Thymus (tissue), 11 donors: ENCODE data around the gene GNAI2. TPM values are rescaled to one million over a fixed set of nuclear protein-coding genes. Genes with fewer than 3 reads are reported as not detected.
"Not testable (repeated sequence)": the region's sequence is repeated elsewhere in the genome, so short reads cannot be mapped to it uniquely, and the experiment has no call there.

Experiments used
- DNase-seq, 9 donors: peaks; one replicate each; pipeline ENCODE4 v3.0.0-alpha.2; 2013; ENCODE audit warnings: low spot score in 9 of 9, low read depth in 6 of 9, missing footprints in 1 of 9
- H3K27ac ChIP-seq, 2 donors: one replicate each; pipeline ENCODE4 v1.5.1; 2013; ENCODE audit warnings: control low read depth in 1 of 2, low read depth in 1 of 2, low read length in 1 of 2, mild to moderate bottlenecking in 1 of 2, moderate library complexity in 1 of 2
- H3K27me3 ChIP-seq, 2 donors: one replicate each; pipeline ENCODE4 v1.5.1; 2013; ENCODE audit warnings: low read length in 1 of 2; ENCODE audit not compliant: control insufficient read depth in 2 of 2, insufficient read depth in 1 of 2
- H3K36me3 ChIP-seq, 2 donors: one replicate each; pipeline ENCODE4 v1.5.1; 2013; ENCODE audit warnings: low read length in 1 of 2, mild to moderate bottlenecking in 1 of 2, moderate library complexity in 1 of 2; ENCODE audit not compliant: control insufficient read depth in 2 of 2, insufficient read depth in 2 of 2
- H3K4me1 ChIP-seq, 2 donors: one replicate each; pipeline ENCODE4 v1.5.1; 2013; ENCODE audit warnings: low read length in 2 of 2; ENCODE audit not compliant: control insufficient read depth in 2 of 2, insufficient read depth in 2 of 2
- H3K4me3 ChIP-seq, 2 donors: one replicate each; pipeline ENCODE4 v1.5.1; 2013; ENCODE audit warnings: low read length in 2 of 2, control low read depth in 1 of 2, mild to moderate bottlenecking in 1 of 2
- H3K9me3 ChIP-seq, 2 donors: one replicate each; pipeline ENCODE4 v1.5.1; 2013; ENCODE audit warnings: low read length in 1 of 2, mild to moderate bottlenecking in 1 of 2; ENCODE audit not compliant: control insufficient read depth in 2 of 2, insufficient read depth in 1 of 2
- WGBS: extraction: QIAGEN DNeasy Blood & Tissue Kit; methylation state at CpG from one replicate; pipeline ENCODE4 v1.1.7; 2013; 5-methylcytosine and 5-hydroxymethylcytosine counted together
- polyA plus RNA-seq: library from polyadenylated mRNA; stranded (reverse); fragments of 200-250 nt; gene quantifications from one replicate; pipeline ENCODE4 v1.2.3, GENCODE V29; 2013
- total RNA-seq: library from RNA; stranded (reverse); fragments of 120-200 nt; gene quantifications from one replicate; pipeline ENCODE4 v1.2.4, GENCODE V29; 2013
- donor health status: healthy.

GNAI2 gene
- total and polyA plus RNA-seq, 2 donors = 177 to 187 TPM

DNA sequence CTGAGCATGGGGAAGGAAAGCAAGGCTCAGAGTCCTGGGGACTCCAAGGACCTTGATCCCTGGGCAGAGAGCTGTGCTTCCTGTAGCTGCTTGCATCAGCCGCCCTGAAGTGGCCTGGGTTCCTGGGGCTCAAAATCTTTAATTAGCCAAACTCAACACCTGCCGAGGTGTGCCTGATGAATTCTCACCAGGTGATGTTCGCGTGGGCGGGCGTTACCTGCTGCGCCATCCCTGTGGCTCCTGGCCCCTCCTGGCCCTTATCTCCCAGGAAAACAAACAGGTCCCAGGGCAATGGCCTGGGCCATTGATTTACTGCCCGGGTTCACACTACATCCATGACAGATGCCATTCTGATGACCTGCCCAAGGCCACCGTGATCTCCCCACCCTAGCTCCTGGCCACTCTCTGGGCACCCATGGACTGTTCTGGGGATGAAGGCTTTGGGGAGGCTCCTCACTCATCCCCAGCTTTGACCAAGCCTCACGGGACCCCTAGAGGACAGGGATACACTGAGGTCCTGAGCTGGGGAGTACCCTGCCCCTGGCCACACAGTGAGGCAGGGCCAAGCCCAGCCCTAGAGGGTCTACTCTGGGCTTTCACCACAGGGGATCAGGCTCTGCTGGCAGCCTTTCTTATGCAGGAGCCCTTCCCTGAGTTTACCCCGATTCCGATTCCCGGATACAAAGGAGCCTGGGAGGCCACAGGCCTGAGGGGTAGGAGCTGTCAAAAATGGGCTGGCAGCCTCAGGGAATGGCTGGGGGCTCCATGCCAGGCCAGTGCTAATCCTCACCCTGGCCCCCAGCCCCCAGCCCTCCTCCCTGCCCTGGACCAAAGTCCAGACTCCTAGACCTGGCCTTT lies 25.3 kb upstream of the GNAI2 start:
- peaks cover 2 to 5% of the 10 kb centered on the region in 2 donors for H3K4me1 ChIP-seq
- peaks cover under 1 to 2% of the 10 kb centered on the region in 2 donors for H3K9me3 ChIP-seq
- H3K4me3 ChIP-seq = no peak overlapping the region
- H3K36me3 ChIP-seq = no peaks in the 10 kb centered on the region
- WGBS = 95% methylated on average over 13 of the region's 13 CpGs
- H3K27ac ChIP-seq = no peak overlapping the region
- DNase-seq = no peak
- H3K27me3 ChIP-seq = peaks cover 18 to 33% of the 10 kb centered on the region in 2 donors

DNA sequence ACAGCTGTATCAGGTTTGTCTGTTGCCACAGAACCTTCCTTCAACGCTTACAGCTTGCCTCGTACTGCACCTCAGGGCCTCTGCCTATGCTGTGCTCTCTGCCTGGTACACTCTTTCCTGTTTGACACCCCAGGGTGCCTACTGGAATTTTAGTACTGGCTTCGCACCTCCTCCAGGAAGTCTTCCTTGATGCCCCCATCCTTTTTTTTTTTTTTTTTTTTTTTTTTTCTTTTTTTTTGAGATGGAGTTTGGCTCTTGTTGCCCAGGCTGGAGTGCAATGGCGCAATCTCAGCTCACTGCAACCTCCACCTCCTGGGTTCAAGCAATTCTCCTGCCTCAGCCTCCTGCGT lies 24.7 kb upstream of the GNAI2 start:
- 96% methylated on average over 5 of the region's 5 CpGs for WGBS
- H3K27ac ChIP-seq = not testable (repeated sequence)

DNA sequence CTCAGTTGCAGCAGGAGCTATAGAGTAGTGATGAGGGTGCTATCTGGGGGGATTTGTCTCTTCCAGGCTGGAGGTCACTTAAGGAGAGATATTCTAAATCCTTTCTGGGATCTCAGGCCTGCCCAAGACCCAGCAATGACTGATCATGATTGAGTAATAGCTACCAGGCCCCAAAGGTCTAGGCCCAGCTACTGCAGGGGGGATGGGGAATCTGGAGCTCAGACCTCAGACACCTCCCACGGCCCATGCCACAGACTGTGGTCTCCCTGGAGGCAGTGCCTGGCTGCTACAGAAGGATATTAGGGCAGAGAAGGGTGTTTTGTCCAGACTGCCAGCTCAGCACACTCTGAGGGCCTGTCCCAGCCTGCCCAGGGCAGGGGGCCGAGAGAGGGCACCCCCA lies 24.1 kb upstream of the GNAI2 start:
- Histone ChIP-seq H3K9me3 (no peaks in the 10 kb centered on the region), H3K27ac (no peak overlapping the region), H3K36me3 (no peaks in the 10 kb centered on the region), H3K4me1 (no peaks in the 10 kb centered on the region), H3K4me3 (no peak overlapping the region), H3K27me3 (peaks cover 6 to 21% of the 10 kb centered on the region in 2 donors)
- 88% methylated on average over 2 of the region's 2 CpGs for WGBS
- no peak for DNase-seq

More for the DNA sequence above, 24.7 kb upstream of the GNAI2 start:
- H3K9me3 ChIP-seq, H3K36me3 ChIP-seq, H3K4me3 ChIP-seq, DNase-seq, H3K4me1 ChIP-seq: not testable (repeated sequence)
- peaks cover 12 to 27% of the 10 kb centered on the region in 2 donors for H3K27me3 ChIP-seq

DNA sequence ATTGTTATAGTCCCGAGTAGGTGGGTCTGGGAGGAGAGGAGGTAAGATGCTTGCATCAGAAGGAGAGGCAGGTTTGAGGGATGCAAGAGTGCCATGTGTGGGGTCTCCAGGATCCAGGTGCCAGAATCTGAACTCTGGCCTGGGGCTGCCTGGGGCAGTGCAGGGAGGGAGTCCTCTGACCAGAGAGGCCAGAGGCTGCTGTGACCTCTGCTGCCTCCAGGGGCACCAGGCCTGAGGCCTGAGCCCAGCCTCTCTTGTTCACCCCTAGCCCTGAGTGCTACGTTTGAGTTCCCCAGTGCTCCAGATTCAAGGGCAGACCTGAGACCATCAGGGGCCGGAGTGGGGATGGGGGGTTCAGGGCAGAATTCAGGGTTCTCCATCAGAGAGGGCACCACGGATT lies 23.5 kb upstream of the GNAI2 start:
- no peak for DNase-seq
- Histone ChIP-seq H3K4me3 (no peak overlapping the region), H3K27ac (no peak overlapping the region), H3K27me3 (peaks cover 3 to 15% of the 10 kb centered on the region in 2 donors), H3K9me3 (no peaks in the 10 kb centered on the region), H3K4me1 (no peaks in the 10 kb centered on the region), H3K36me3 (no peaks in the 10 kb centered on the region)
- 94% methylated on average over 4 of the region's 4 CpGs for WGBS

DNA sequence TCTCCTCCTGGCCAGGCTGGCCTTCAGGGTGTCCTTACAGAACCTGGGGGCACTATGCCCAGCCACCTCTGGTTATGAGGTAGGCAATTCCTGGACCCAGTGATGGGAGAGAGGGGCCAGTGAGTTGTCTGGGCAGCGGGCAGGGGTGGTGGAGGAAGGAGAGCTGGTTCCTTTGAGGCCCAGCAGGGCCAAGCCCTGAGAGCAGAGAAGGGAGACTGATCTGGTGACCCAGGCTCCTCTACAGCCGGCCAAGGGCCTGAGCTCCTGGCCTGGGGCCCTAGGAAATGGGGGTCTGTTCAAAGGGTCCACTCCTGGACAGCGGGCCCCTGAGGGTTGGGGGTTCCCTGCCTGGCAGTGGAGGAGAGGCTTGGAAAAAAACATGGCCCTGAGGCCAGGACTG lies 23.0 kb upstream of the GNAI2 start:
- no peaks in the 10 kb centered on the region for H3K36me3 ChIP-seq
- H3K9me3 ChIP-seq = no peaks in the 10 kb centered on the region
- 98% methylated on average over 3 of the region's 3 CpGs for WGBS
- no peak overlapping the region for H3K4me3 ChIP-seq
- DNase-seq = no peak
- peaks cover under 1 to 11% of the 10 kb centered on the region in 2 donors for H3K27me3 ChIP-seq
- no peaks in the 10 kb centered on the region for H3K4me1 ChIP-seq
- no peak overlapping the region for H3K27ac ChIP-seq

DNA sequence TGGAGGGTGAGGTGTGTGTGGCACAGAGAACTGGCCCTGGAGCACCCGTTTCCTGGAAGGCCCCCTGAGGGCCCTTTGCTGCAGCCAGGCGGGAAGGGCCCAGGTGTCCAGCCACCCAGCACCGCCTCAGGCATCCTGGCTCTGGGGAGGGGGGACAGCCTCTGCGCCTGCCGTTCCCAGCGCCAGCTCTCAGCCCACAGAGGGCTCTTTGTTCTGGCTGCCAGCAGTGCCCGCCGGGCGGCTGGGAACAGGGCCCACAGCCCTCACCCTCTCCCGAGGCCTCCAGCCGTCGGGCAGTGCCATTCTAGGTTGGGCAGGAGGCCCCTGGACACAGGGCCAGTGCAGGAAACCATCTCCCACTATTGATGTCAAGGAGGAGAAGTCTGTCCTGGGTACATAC lies 22.6 kb upstream of the GNAI2 start:
- Histone ChIP-seq H3K9me3 (no peaks in the 10 kb centered on the region), H3K4me1 (no peaks in the 10 kb centered on the region), H3K4me3 (no peak overlapping the region), H3K27ac (no peak overlapping the region), H3K36me3 (no peaks in the 10 kb centered on the region), H3K27me3 (peaks cover 0 to 10% of the 10 kb centered on the region in 2 donors)
- 94% methylated on average over 12 of the region's 12 CpGs for WGBS
- no peak for DNase-seq

DNA sequence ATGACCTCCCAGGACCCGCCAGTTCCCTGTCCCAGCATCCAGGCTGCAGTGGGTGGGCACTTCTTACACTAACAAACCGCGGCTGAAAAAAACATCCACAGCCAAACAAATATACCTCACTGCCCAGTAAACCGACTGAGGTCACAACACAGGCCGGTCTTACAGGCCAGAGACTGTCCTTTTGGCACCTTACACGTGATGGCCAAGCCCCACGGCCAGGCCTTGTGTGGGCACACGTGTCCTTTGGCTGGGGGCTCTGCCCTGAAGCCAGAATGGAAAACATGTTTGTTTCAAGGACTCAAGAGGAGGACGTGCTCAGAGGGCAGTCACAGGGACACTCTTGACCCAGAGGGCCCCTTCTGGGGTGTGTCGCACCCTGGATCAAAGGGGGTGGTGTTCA lies 21.2 kb upstream of the GNAI2 start:
- WGBS = 94% methylated on average over 10 of the region's 10 CpGs
- no peak for DNase-seq
- H3K4me3 ChIP-seq = no peak overlapping the region
- peaks cover 0 to 3% of the 10 kb centered on the region in 2 donors for H3K27me3 ChIP-seq
- no peaks in the 10 kb centered on the region for H3K9me3 ChIP-seq
- H3K36me3 ChIP-seq = no peaks in the 10 kb centered on the region
- H3K27ac ChIP-seq = no peak overlapping the region
- no peaks in the 10 kb centered on the region for H3K4me1 ChIP-seq

DNA sequence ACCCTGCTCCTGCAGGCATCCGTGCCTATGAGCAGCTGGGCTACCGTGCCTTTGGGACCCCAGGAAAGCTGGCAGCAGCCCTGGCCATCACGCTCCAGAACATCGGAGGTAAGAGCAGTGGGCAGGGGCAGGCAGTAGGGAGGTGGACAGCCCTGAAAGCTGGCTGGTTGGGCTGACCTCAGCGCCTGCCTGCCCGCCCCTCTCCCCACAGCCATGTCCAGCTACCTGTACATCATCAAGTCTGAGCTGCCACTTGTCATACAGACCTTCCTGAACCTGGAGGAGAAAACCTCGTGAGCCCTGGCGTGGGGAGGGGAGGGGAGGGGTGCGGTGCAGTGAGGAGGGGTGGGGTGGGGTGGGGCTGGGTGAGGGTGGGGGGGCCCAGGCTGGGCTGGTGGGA lies 20.5 kb upstream of the GNAI2 start:
- H3K36me3 ChIP-seq = no peaks in the 10 kb centered on the region
- 90% methylated on average over 9 of the region's 9 CpGs for WGBS
- no peaks in the 10 kb centered on the region for H3K9me3 ChIP-seq
- no peak overlapping the region for H3K27ac ChIP-seq
- H3K27me3 ChIP-seq = no peaks in the 10 kb centered on the region
- DNase-seq = no peak
- H3K4me1 ChIP-seq = peaks cover 0 to 5% of the 10 kb centered on the region in 2 donors
- no peak overlapping the region for H3K4me3 ChIP-seq

DNA sequence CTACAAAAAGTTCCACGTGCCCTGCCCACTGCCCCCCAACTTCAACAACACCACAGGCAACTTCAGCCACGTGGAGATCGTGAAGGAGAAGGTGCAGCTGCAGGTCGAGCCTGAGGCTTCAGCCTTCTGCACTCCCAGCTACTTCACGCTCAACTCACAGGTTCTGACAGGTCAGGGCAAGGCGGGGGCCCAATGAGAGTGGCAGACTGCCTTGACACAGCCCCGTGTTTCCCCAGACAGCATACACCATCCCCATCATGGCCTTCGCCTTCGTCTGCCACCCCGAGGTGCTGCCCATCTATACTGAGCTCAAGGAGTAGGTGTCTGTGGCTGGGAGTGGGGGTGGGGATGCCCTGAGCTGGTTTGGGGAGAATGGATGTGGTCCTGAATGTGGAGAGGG lies 18.3 kb upstream of the GNAI2 start:
- Histone ChIP-seq H3K27me3 (no peaks in the 10 kb centered on the region), H3K9me3 (no peaks in the 10 kb centered on the region), H3K4me3 (no peak overlapping the region), H3K4me1 (peaks cover 0 to 19% of the 10 kb centered on the region in 2 donors), H3K36me3 (no peaks in the 10 kb centered on the region), H3K27ac (no peak overlapping the region)
- no peak for DNase-seq
- WGBS = 90% methylated on average over 10 of the region's 10 CpGs
